T-helper 1 cell treated with Interleukin-12 subunit alpha and Interleukin-12 subunit beta and Interleukin-4 antibody, amounts not matched to agents 30 μg/mL and 1 μg/mL, for 36 hours (primary cell): ENCODE results near the gene GARRE1.
"Not testable (repeated sequence)": the region's sequence is repeated elsewhere in the genome, so short reads cannot be mapped to it uniquely, and the experiment has no call there.

Experiments used
- H3K27ac Mint-ChIP-seq: one replicate; pipeline ENCODE4 v1.8.0; 2021; ENCODE audit warnings: mild to moderate bottlenecking, mixed read lengths
- H3K27me3 Mint-ChIP-seq: one replicate; pipeline ENCODE4 v1.8.0; 2021; ENCODE audit warnings: low read depth, mixed read lengths
- H3K36me3 Mint-ChIP-seq: one replicate; pipeline ENCODE4 v1.8.0; 2021; ENCODE audit warnings: low read depth, mixed read lengths
- H3K4me1 Mint-ChIP-seq: one replicate; pipeline ENCODE4 v1.8.0; 2021; ENCODE audit warnings: low read depth, mixed read lengths
- H3K4me3 Mint-ChIP-seq: one replicate; pipeline ENCODE4 v1.8.0; 2021; ENCODE audit warnings: mild to moderate bottlenecking, moderate library complexity, mixed read lengths
- H3K9me3 Mint-ChIP-seq: one replicate; pipeline ENCODE4 v1.8.0; 2021; ENCODE audit warnings: mixed read lengths

GARRE1 gene

GRCh38 chr19:34281444-34281843 is 27.1 kb downstream of the GARRE1 start:
- H3K27me3 Mint-ChIP-seq, H3K4me3 Mint-ChIP-seq, H3K27ac Mint-ChIP-seq, H3K36me3 Mint-ChIP-seq, H3K9me3 Mint-ChIP-seq, H3K4me1 Mint-ChIP-seq: not testable (repeated sequence)

DNA sequence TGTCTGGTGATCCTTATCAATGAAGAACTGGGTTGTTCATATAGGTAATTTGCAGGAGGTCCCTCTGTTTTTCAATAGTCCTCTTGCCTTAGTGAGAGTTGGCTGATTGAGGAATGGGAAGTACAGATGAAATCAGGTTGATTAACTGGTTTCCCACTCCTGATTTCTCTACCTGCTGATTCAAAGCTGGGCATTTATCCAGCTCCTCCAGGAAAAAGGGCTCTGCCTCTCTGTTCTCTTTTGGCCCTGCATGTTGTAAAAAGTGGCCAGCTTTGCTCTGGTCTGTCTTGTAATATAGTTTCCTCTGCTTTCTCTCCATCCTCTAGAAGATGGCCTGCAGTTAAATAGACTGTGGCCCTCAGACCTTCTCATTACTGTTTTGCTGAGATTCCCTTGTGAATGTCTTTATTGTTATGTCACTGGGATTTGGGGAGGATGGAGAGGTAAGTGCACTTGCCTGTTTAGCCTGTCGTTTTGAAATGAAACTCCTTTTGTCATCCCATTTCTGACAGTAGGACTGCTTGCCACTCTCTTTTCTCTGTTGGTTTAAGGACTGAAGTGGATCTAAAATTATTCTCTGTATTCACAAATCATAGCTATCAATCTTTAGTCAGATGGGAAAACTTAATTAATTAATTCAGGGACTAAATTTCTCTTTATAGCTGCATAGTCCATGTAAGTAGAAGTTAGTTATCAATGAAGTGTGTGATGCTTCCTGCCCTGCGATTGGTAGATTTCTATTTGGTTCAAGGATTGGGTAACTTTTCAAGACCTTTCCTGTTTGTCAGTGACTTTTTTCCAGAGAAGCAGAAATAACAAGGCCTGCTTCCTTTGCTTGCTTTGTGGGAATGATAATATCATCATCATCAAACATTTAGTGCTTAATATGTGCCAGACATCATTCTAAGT is 28.5 kb downstream of the GARRE1 start:
- Mint-ChIP-seq H3K4me3 (no peak overlapping the region), H3K4me1 (no peaks in the 10 kb centered on the region), H3K36me3 (no peaks in the 10 kb centered on the region), H3K9me3 (no peaks in the 10 kb centered on the region), H3K27ac (no peak overlapping the region), H3K27me3 (no peaks in the 10 kb centered on the region)

DNA sequence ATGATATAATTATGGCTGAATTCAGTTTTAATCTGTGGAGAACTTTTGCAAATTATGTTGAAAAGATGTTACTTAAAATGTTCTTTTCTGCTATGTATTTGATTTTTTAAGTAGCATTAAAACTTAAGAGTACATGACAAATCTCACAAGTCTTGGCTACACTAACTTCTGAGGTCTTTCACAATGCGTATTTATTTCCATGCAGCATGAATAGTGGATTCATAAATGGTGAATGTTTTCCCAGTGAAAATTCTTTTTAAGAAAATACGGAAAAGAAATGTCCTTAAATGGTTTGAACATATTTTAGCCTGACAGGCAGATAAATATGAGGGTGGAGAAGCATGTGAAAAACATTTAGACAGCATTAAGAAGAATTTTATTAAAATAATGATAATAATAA is 30.2 kb downstream of the GARRE1 start:
- Mint-ChIP-seq H3K9me3 (no peaks in the 10 kb centered on the region), H3K4me1 (peaks cover 3% of the 10 kb centered on the region), H3K27ac (no peak overlapping the region), H3K27me3 (no peaks in the 10 kb centered on the region), H3K4me3 (no peak overlapping the region), H3K36me3 (no peaks in the 10 kb centered on the region)

DNA sequence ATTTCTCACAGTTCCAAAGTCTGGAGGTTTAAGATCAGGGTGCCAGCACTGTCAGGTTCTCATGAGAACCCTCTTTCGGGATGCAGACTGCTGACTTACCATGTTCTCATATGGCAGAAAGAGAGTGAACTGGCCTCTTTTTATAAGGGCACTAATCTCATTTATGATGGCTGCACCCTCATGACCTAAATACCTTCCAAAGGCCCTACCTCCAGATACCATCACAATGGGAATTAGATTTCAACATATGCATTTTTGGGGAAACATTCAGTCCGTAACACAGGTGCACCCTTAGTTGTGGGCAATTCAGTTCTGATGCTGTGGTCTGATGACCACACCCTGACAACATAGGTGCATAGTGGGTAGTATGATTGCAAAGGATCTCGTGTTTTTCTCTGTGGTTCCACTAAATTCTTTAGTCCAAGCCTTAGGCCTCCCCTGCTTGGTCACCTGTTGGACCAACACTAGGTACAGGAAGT is 33.3 kb downstream of the GARRE1 start:
- no peaks in the 10 kb centered on the region for H3K36me3 Mint-ChIP-seq
- no peaks in the 10 kb centered on the region for H3K27me3 Mint-ChIP-seq
- peaks cover 3% of the 10 kb centered on the region for H3K4me1 Mint-ChIP-seq
- no peak overlapping the region for H3K4me3 Mint-ChIP-seq
- no peak overlapping the region for H3K27ac Mint-ChIP-seq
- no peaks in the 10 kb centered on the region for H3K9me3 Mint-ChIP-seq

- Mint-ChIP-seq H3K4me3 (no peak overlapping the region), H3K27me3 (no peaks in the 10 kb centered on the region), H3K9me3 (no peaks in the 10 kb centered on the region), H3K36me3 (no peaks in the 10 kb centered on the region), H3K27ac (no peak overlapping the region), H3K4me1 (peaks cover 3% of the 10 kb centered on the region)
Observed at GRCh38 chr19:34288381-34288780, 34.0 kb downstream of the GARRE1 start.

- Mint-ChIP-seq H3K27me3 (no peaks in the 10 kb centered on the region), H3K36me3 (no peaks in the 10 kb centered on the region), H3K9me3 (no peaks in the 10 kb centered on the region), H3K4me1 (peaks cover 3% of the 10 kb centered on the region), H3K4me3 (no peak overlapping the region), H3K27ac (no peak overlapping the region)
Observed at GRCh38 chr19:34291235-34291634, 36.9 kb downstream of the GARRE1 start.

DNA sequence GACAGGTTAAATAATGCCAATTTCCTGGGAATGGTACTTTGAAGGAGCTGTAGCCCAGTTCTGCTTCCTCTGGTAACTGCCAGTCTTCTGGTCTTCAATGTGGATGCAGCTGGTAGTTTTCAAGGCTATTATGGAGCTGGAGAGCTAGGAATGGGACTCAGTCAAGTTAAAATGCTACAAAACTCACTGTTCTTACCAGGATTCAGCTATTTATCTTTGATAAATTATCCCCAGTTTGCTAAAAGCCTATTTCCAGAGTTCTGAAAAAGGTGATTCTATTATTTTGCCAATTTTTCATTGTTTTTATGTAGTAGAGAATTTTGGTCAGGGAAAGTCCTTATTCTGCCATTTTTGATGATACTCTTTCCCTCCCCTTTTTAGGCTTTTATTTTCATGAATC is 40.7 kb downstream of the GARRE1 start:
- H3K27me3 Mint-ChIP-seq: no peaks in the 10 kb centered on the region
- no peaks in the 10 kb centered on the region for H3K4me1 Mint-ChIP-seq
- no peak overlapping the region for H3K4me3 Mint-ChIP-seq
- H3K9me3 Mint-ChIP-seq: no peaks in the 10 kb centered on the region
- H3K27ac Mint-ChIP-seq: no peak overlapping the region
- H3K36me3 Mint-ChIP-seq: no peaks in the 10 kb centered on the region

DNA sequence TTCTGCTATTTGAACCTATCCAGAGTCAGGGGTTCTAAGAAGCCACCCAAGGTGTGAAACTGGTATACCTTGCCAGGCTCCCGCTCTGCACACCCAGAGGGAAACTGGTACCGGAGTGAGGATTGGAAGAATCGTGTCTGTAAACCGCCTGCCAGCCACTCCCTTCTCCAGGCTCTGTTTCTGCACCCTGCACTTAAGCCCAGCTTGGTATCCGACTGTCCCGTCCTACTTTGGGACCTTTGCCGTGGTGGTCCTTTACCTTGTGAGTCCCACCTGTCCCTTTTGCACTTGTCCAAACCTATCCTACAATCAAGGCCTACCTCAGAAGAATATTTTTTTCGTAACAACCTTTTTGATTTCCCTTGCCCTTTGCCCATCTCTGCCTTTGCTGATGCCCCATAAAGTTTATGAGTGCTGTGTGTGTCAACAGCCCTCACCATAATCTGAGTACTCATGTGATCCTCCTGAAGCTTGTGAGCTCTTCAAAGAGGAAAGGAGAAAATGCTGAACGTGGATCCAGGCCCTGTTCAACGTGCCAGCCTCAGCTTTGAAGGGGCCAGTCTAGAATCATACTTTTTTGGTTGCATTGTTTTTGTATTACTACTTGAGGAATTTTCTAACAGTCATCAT is 44.7 kb downstream of the GARRE1 start:
- H3K36me3 Mint-ChIP-seq: peaks cover 3% of the 10 kb centered on the region

DNA sequence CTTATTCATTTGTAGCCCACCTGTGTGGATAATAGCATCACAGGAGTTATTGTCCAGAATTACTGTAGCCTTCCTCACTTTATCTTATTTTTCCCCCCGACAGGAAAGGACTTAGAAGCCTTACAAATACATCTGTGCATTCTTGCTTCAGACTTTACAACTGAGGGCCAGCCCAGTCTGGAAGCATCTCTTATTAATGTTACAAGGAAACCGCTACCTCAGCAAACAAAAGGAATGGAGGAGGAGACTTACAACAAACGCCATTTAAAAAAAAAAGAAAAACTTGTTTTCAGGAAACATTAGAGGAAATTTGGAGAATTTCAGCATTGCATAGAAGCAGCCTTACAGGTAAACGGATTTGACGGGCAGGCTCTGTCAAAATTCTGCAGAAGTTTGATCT is 45.2 kb downstream of the GARRE1 start:
- Mint-ChIP-seq H3K4me1 (no peaks in the 10 kb centered on the region), H3K4me3 (no peak overlapping the region), H3K27ac (no peak overlapping the region), H3K27me3 (no peaks in the 10 kb centered on the region), H3K36me3 (peaks cover 3% of the 10 kb centered on the region), H3K9me3 (no peaks in the 10 kb centered on the region)

More for the DNA sequence above, 44.7 kb downstream of the GARRE1 start:
- Mint-ChIP-seq H3K27me3 (no peaks in the 10 kb centered on the region), H3K9me3 (no peaks in the 10 kb centered on the region), H3K27ac (no peak overlapping the region), H3K4me3 (no peak overlapping the region), H3K4me1 (no peaks in the 10 kb centered on the region)

DNA sequence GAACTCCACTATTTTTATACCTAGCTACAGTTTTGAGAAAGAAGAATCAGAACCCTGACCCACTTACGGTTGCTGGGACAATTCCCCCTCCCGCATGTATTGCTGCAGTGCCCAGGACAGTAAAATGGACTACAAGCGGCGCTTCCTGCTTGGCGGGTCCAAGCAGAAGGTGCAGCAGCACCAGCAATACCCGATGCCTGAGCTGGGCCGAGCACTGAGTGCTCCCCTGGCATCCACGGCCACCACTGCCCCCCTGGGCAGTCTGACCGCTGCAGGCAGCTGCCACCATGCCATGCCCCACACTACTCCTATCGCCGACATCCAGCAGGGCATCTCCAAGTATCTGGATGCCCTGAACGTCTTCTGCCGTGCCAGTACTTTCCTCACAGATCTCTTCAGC is 46.0 kb downstream of the GARRE1 start:
- Mint-ChIP-seq H3K27me3 (no peaks in the 10 kb centered on the region), H3K9me3 (no peaks in the 10 kb centered on the region), H3K4me1 (no peaks in the 10 kb centered on the region), H3K36me3 (peaks cover 8% of the 10 kb centered on the region), H3K4me3 (no peak overlapping the region), H3K27ac (no peak overlapping the region)

- Mint-ChIP-seq H3K4me3 (no peak overlapping the region), H3K4me1 (no peaks in the 10 kb centered on the region), H3K27ac (no peak overlapping the region), H3K27me3 (no peaks in the 10 kb centered on the region), H3K9me3 (no peaks in the 10 kb centered on the region), H3K36me3 (peaks cover 8% of the 10 kb centered on the region)
Observed at GRCh38 chr19:34300962-34301361, 46.6 kb downstream of the GARRE1 start.
